ENCODE data around the gene CSNK1G3. TPM values are rescaled to one million over a fixed set of nuclear protein-coding genes. Genes with fewer than 3 reads are reported as not detected.
"Not testable (repeated sequence)": the region's sequence is repeated elsewhere in the genome, so short reads cannot be mapped to it uniquely, and the experiment has no call there.

The CSNK1G3 gene
- 24.5 TPM for polyA plus RNA-seq
- long read RNA-seq, donor 1: 0 reads
- long read RNA-seq, donor 2, partial matches to known transcripts: 0 of 2 reads
- long read RNA-seq, donor 2, other reads (novel, unspliced or antisense): 0 of 2 reads
- long read RNA-seq, donor 3, full-length matches to known transcripts: 8 of 14 reads
- long read RNA-seq, donor 3, partial matches to known transcripts: 6 of 14 reads
- long read RNA-seq, donor 3, other reads (novel, unspliced or antisense): 0 of 14 reads
- long read RNA-seq, donor 4, partial matches to known transcripts: 0 of 2 reads
- long read RNA-seq, donor 4, other reads (novel, unspliced or antisense): 0 of 2 reads
- long read RNA-seq, donor 5, full-length matches to known transcripts: 1 of 1 reads
- long read RNA-seq, donor 5, partial matches to known transcripts: 0 of 1 reads
- long read RNA-seq, donor 5, other reads (novel, unspliced or antisense): 0 of 1 reads
- long read RNA-seq, donor 6, partial matches to known transcripts: 0 of 2 reads
- long read RNA-seq, donor 6, other reads (novel, unspliced or antisense): 0 of 2 reads
- long read RNA-seq, donor 7, partial matches to known transcripts: 0 of 3 reads
- long read RNA-seq, donor 7, other reads (novel, unspliced or antisense): 0 of 3 reads
- long read RNA-seq, donor 8, partial matches to known transcripts: 0 of 3 reads
- long read RNA-seq, donor 8, other reads (novel, unspliced or antisense): 0 of 3 reads
- long read RNA-seq, donor 9: 0 reads
- long read RNA-seq, donor 10, partial matches to known transcripts: 0 of 2 reads
- long read RNA-seq, donor 10, other reads (novel, unspliced or antisense): 0 of 2 reads
- long read RNA-seq, donor 11, partial matches to known transcripts: 0 of 1 reads
- long read RNA-seq, donor 11, other reads (novel, unspliced or antisense): 0 of 1 reads

GRCh38 chr5:123511648-123512605 lies at the start of gene CSNK1G3:
CSNK1G3 (plus strand) TSS chr5:123512177; CDS start chr5:123545664, 33,487 bp downstream.
- peak within 1 kb of the TSS; percentile 79 for H3K27ac ChIP-seq (ENCODE audit: low read length)

GRCh38 chr5:123466839-123467238 lies 45.1 kb upstream of the CSNK1G3 start:
- H3K27me3 ChIP-seq (ENCODE audit: control insufficient read depth, insufficient read depth, low read length); H3K27ac ChIP-seq (ENCODE audit: low read length); H3K4me3 ChIP-seq (ENCODE audit: low read length); H3K4me1 ChIP-seq (ENCODE audit: control insufficient read depth, insufficient read depth, low read length); H3K9me3 ChIP-seq (ENCODE audit: control insufficient read depth, low read depth, low read length); H3K36me3 ChIP-seq (ENCODE audit: control insufficient read depth, insufficient read depth, low read length); DNase-seq: not testable (repeated sequence)
- WGBS (ENCODE audit: insufficient coverage, low lambda C conversion rate): no CpG with 5 or more reads among the region's 1 CpG

More at GRCh38 chr5:123511648-123512605, at the start of gene CSNK1G3:
- H3K4me3 ChIP-seq (ENCODE audit: low read length): peak within 1 kb of the TSS; percentile 90
- H3K27me3 ChIP-seq (ENCODE audit: control insufficient read depth, insufficient read depth, low read length): no peaks in the 10 kb centered on the region
- 0% methylated on average over 2 of the region's 82 CpGs for WGBS (ENCODE audit: insufficient coverage, low lambda C conversion rate)
- H3K36me3 ChIP-seq (ENCODE audit: control insufficient read depth, insufficient read depth, low read length): no peaks in the 10 kb centered on the region
- DNase-seq: peak; percentile 97 to 99
- H3K4me1 ChIP-seq (ENCODE audit: control insufficient read depth, insufficient read depth, low read length): no peaks in the 10 kb centered on the region
- no peaks in the 10 kb centered on the region for H3K9me3 ChIP-seq (ENCODE audit: control insufficient read depth, low read depth, low read length)

GRCh38 chr5:123471385-123471784 lies 40.6 kb upstream of the CSNK1G3 start:
- H3K27me3 ChIP-seq (ENCODE audit: control insufficient read depth, insufficient read depth, low read length): no peaks in the 10 kb centered on the region
- no peaks in the 10 kb centered on the region for H3K36me3 ChIP-seq (ENCODE audit: control insufficient read depth, insufficient read depth, low read length)
- no peak for DNase-seq
- 100% methylated on average over 3 of the region's 3 CpGs for WGBS (ENCODE audit: insufficient coverage, low lambda C conversion rate)
- no peaks in the 10 kb centered on the region for H3K9me3 ChIP-seq (ENCODE audit: control insufficient read depth, low read depth, low read length)
- H3K27ac ChIP-seq (ENCODE audit: low read length): no peak overlapping the region
- H3K4me1 ChIP-seq (ENCODE audit: control insufficient read depth, insufficient read depth, low read length): no peaks in the 10 kb centered on the region
- no peak overlapping the region for H3K4me3 ChIP-seq (ENCODE audit: low read length)

GRCh38 chr5:123472150-123472924 lies 39.6 kb upstream of the CSNK1G3 start:
- H3K27me3 ChIP-seq (ENCODE audit: control insufficient read depth, insufficient read depth, low read length): no peaks in the 10 kb centered on the region
- no peaks in the 10 kb centered on the region for H3K36me3 ChIP-seq (ENCODE audit: control insufficient read depth, insufficient read depth, low read length)
- WGBS (ENCODE audit: insufficient coverage, low lambda C conversion rate): 90% methylated on average over 4 of the region's 8 CpGs
- no peak overlapping the region for H3K27ac ChIP-seq (ENCODE audit: low read length)
- H3K4me3 ChIP-seq (ENCODE audit: low read length): no peak overlapping the region
- DNase-seq: no peak
- no peaks in the 10 kb centered on the region for H3K4me1 ChIP-seq (ENCODE audit: control insufficient read depth, insufficient read depth, low read length)
- no peaks in the 10 kb centered on the region for H3K9me3 ChIP-seq (ENCODE audit: control insufficient read depth, low read depth, low read length)

GRCh38 chr5:123474228-123474627 lies 37.7 kb upstream of the CSNK1G3 start:
- Histone ChIP-seq H3K36me3 (ENCODE audit: control insufficient read depth, insufficient read depth, low read length) (no peaks in the 10 kb centered on the region), H3K27ac (ENCODE audit: low read length) (no peak overlapping the region), H3K27me3 (ENCODE audit: control insufficient read depth, insufficient read depth, low read length) (no peaks in the 10 kb centered on the region), H3K9me3 (ENCODE audit: control insufficient read depth, low read depth, low read length) (no peaks in the 10 kb centered on the region), H3K4me3 (ENCODE audit: low read length) (no peak overlapping the region), H3K4me1 (ENCODE audit: control insufficient read depth, insufficient read depth, low read length) (no peaks in the 10 kb centered on the region)
- DNase-seq: no peak

GRCh38 chr5:123476731-123477130 lies 35.2 kb upstream of the CSNK1G3 start:
- Histone ChIP-seq H3K27me3 (ENCODE audit: control insufficient read depth, insufficient read depth, low read length) (no peaks in the 10 kb centered on the region), H3K4me1 (ENCODE audit: control insufficient read depth, insufficient read depth, low read length) (no peaks in the 10 kb centered on the region), H3K9me3 (ENCODE audit: control insufficient read depth, low read depth, low read length) (no peaks in the 10 kb centered on the region), H3K27ac (ENCODE audit: low read length) (no peak overlapping the region), H3K4me3 (ENCODE audit: low read length) (no peak overlapping the region), H3K36me3 (ENCODE audit: control insufficient read depth, insufficient read depth, low read length) (no peaks in the 10 kb centered on the region)
- no CpG with 5 or more reads among the region's 1 CpG for WGBS (ENCODE audit: insufficient coverage, low lambda C conversion rate)
- DNase-seq: no peak

GRCh38 chr5:123478546-123478945 lies 33.4 kb upstream of the CSNK1G3 start:
- Histone ChIP-seq H3K27me3 (ENCODE audit: control insufficient read depth, insufficient read depth, low read length) (no peaks in the 10 kb centered on the region), H3K4me3 (ENCODE audit: low read length) (no peak overlapping the region), H3K36me3 (ENCODE audit: control insufficient read depth, insufficient read depth, low read length) (no peaks in the 10 kb centered on the region), H3K4me1 (ENCODE audit: control insufficient read depth, insufficient read depth, low read length) (no peaks in the 10 kb centered on the region), H3K27ac (ENCODE audit: low read length) (no peak overlapping the region), H3K9me3 (ENCODE audit: control insufficient read depth, low read depth, low read length) (no peaks in the 10 kb centered on the region)
- no peak for DNase-seq
- no CpG with 5 or more reads among the region's 1 CpG for WGBS (ENCODE audit: insufficient coverage, low lambda C conversion rate)

GRCh38 chr5:123482258-123482657 lies 29.7 kb upstream of the CSNK1G3 start:
- no peak overlapping the region for H3K27ac ChIP-seq (ENCODE audit: low read length)
- 100% methylated on average over 2 of the region's 4 CpGs for WGBS (ENCODE audit: insufficient coverage, low lambda C conversion rate)
- no peak for DNase-seq
- no peaks in the 10 kb centered on the region for H3K27me3 ChIP-seq (ENCODE audit: control insufficient read depth, insufficient read depth, low read length)
- H3K9me3 ChIP-seq (ENCODE audit: control insufficient read depth, low read depth, low read length): no peaks in the 10 kb centered on the region
- no peak overlapping the region for H3K4me3 ChIP-seq (ENCODE audit: low read length)
- no peaks in the 10 kb centered on the region for H3K36me3 ChIP-seq (ENCODE audit: control insufficient read depth, insufficient read depth, low read length)
- no peaks in the 10 kb centered on the region for H3K4me1 ChIP-seq (ENCODE audit: control insufficient read depth, insufficient read depth, low read length)

- no peaks in the 10 kb centered on the region for H3K27me3 ChIP-seq (ENCODE audit: control insufficient read depth, insufficient read depth, low read length)
- DNase-seq: no peak
- H3K9me3 ChIP-seq (ENCODE audit: control insufficient read depth, low read depth, low read length): no peaks in the 10 kb centered on the region
Measured at GRCh38 chr5:123483446-123484077, 28.4 kb upstream of the CSNK1G3 start.

More at GRCh38 chr5:123483446-123484077, 28.4 kb upstream of the CSNK1G3 start:
- Histone ChIP-seq H3K4me1 (ENCODE audit: control insufficient read depth, insufficient read depth, low read length) (no peaks in the 10 kb centered on the region), H3K36me3 (ENCODE audit: control insufficient read depth, insufficient read depth, low read length) (no peaks in the 10 kb centered on the region), H3K27ac (ENCODE audit: low read length) (no peak overlapping the region), H3K4me3 (ENCODE audit: low read length) (no peak overlapping the region)

Data from large intestine (tissue), 12 donors.